ENCODE data around the gene ATP5PD.

Gene ATP5PD

GRCh38 chr17:75060434-75061054, 13.8 kb upstream of the ATP5PD start:
- DNase-seq (ENCODE audit: extremely low read depth, low read depth), result no peak

GRCh38 chr17:75059369-75060345, 12.9 kb upstream of the ATP5PD start:
- DNase-seq (ENCODE audit: extremely low read depth, low read depth), result no peak

More at GRCh38 chr17:75060434-75061054, 13.8 kb upstream of the ATP5PD start:
- TF ChIP-seq CTCF (IDR thresholded peaks at IDR 0.05; ENCODE audit: low read depth, low read length), result no peak

GRCh38 chr17:75051941-75052340, 5.2 kb upstream of the ATP5PD start:
- no peak for TF ChIP-seq CTCF (IDR thresholded peaks at IDR 0.05; ENCODE audit: low read depth, low read length)
- DNase-seq (ENCODE audit: extremely low read depth, low read depth), result no peak

More at GRCh38 chr17:75059369-75060345, 12.9 kb upstream of the ATP5PD start:
- TF ChIP-seq CTCF (IDR thresholded peaks at IDR 0.05; ENCODE audit: low read depth, low read length), result peak; percentile 57

GRCh38 chr17:75049706-75050105, 2.9 kb upstream of the ATP5PD start:
- no peak for TF ChIP-seq CTCF (IDR thresholded peaks at IDR 0.05; ENCODE audit: low read depth, low read length)
- DNase-seq (ENCODE audit: extremely low read depth, low read depth), result no peak

- no peak for DNase-seq (ENCODE audit: extremely low read depth, low read depth)
Observed at GRCh38 chr17:75049057-75049456, 2.3 kb upstream of the ATP5PD start.

GRCh38 chr17:75048249-75048878, 1.6 kb upstream of the ATP5PD start:
- no peak for TF ChIP-seq CTCF (IDR thresholded peaks at IDR 0.05; ENCODE audit: low read depth, low read length)
- no peak for DNase-seq (ENCODE audit: extremely low read depth, low read depth)

More at GRCh38 chr17:75049057-75049456, 2.3 kb upstream of the ATP5PD start:
- no peak for TF ChIP-seq CTCF (IDR thresholded peaks at IDR 0.05; ENCODE audit: low read depth, low read length)

Data from AG09319 (cell line).